Stimulated activated CD8-positive, alpha-beta memory T cell treated with anti-CD3 and anti-CD28 coated beads, Interleukin-7, amount 100 ng/mL, for 48 hours (primary cell): ENCODE results near the gene TMEM63A.
"Not testable (repeated sequence)": the region's sequence is repeated elsewhere in the genome, so short reads cannot be mapped to it uniquely, and the experiment has no call there.

ENCODE experiments used
- DNase-seq, 2 donors: peaks; one replicate each; pipeline ENCODE4 v3.0.0-alpha.2; 2020; ENCODE audit warnings: low read depth in 1 of 2; ENCODE audit errors: extremely low read depth in 1 of 2

TMEM63A gene

DNA sequence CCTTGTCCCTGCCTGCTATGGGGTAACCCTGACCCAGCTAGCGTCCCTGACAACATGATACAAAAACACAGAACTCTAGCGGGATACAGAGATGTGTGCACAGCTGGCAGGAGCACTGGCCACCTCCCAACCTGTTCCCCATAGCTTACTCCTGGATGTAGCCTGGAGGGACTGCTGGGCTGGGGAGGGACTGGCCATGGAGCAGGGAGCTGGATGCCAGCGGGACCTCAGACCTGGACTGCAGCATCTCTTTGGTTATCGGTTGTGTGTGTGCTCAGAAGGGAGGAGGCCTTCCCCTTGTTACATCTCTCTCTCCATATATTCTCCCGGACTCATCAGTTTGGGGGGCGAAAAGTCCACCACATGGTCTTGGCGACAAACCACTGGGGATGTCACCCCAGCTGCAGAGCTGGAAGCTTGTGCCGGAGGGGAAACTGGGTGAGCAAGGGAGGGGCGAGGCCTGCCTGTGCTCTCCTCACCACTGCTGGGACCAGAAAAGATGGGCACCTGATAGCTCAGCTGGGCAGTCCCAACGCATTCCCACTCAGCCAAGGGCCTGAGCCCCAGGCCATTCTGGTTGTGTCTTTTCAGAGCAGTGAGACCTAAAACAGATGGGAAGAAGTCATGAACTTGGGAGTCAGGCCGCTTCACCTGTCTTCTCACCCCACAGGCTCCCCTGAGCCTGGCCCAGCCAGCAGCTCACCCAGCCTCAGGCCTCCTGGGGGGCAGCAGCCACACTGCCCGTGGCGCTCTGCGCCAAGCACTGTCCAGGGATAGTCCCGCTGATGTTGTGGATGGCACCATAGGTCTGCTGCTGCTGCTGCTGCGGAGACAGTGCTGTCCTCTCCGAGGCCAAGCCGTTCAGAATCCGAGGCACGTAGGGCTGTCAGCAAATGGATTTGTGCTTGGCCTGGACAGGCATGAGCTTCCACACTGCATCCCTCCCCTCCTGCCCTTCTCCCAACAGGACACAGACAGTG lies 35.6 kb downstream of the TMEM63A start:
- DNase-seq, result no peak

DNA sequence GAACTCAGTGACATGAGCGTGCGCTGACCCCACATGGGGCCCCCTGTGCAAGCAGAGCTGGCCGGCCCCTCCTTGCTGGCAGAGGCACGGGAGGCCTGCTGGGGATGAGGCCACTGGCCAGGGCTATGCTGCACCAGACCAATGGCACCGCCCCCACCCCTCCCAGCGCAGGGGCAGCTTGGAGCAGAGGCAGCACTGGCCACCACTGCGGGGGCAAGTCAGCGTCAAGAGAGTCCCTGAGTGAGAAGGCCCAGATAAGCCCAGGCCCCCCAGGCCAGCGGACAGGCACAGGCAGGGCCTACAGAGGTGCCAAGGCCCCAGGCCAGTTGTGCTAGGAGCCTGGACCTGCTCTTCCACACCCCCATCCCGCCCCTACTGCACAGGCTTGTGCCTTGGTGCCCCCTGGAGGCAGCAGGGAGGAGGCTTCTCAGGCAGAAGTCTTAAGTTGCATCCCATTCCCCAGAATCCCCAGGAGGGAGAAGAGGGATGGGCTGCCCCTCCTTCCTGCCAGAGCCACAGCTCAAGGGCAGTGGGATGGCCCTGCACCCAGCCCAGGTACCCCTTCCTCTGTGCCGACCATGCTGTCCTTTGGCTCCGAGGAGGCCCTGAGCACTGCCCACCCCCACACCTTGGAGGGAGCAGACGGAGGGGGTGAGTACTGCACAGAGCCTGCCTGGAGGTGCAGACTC lies 36.5 kb downstream of the TMEM63A start:
- no peak for DNase-seq

DNA sequence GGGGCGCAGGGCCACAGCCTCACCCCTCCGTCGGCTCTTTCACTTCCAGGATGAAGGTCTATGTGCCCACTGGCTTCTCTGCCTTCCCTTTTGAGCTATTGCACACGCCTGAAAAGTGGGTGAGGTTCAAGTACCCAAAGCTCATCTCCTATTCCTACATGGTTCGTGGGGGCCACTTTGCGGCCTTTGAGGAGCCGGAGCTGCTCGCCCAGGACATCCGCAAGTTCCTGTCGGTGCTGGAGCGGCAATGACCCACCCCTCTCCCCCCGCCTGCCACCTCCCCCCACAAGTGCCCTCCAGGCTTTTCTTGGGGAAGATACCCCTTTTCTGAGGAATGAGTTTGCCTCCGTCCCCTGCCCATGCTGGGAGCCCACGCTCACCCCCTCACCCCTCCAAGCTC lies 37.1 kb downstream of the TMEM63A start:
- DNase-seq, result no peak

DNA sequence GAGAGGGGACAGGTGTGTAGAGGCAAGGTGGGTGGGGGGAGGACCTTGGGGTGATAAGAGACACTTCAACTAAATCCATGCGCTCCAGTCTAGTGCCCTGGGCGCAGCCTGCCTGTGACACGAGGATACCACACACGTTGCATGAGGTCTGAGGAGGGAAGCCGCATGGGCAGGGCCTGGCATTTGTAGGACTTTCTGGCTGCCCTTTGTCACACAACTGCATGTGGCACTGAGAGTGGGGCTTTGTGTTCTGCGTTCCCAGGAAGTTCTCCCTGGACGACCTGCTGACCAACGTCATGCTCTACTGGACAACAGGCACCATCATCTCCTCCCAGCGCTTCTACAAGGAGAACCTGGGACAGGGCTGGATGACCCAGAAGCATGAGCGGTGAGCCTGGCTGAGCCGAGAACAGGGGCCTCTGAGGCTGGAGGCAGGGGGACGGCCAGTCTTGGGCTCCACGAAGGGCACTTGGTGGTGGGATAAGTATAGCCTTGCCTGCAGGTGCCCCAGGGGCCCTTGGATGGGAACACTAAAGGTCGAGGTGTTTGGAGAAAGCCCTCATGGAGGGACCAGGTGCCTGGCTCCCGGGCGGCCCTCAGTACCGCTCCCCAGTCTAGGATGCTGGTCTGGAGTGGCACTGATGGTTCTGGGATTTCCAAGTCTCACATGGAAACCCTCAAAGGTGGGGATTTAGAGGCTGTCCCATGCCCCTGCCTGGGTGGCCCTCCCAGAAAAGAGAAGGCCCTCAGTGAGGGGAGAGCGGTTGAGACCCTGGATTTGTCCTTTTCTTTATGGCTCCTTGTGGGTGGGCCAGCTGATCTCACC lies 37.7 kb downstream of the TMEM63A start:
- DNase-seq, result no peak

DNA sequence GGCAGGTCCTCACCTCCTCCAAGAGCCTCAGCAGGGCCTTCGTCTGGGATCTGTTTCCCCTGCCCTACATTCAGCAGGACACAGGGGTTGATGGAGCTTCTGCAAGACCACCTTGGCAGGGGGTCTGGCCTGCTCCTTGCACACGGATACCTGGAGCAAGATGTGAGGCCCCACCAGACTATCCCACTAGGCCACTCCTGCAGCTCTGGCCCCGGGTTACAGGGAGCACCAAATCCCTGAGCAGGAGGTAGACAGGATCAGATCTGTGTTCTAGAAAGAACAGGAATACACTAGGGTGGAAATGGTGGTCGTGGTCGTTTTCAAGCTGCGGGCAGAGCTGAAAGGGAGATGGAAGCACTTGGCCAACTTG lies 38.8 kb downstream of the TMEM63A start:
- no peak for DNase-seq

DNA sequence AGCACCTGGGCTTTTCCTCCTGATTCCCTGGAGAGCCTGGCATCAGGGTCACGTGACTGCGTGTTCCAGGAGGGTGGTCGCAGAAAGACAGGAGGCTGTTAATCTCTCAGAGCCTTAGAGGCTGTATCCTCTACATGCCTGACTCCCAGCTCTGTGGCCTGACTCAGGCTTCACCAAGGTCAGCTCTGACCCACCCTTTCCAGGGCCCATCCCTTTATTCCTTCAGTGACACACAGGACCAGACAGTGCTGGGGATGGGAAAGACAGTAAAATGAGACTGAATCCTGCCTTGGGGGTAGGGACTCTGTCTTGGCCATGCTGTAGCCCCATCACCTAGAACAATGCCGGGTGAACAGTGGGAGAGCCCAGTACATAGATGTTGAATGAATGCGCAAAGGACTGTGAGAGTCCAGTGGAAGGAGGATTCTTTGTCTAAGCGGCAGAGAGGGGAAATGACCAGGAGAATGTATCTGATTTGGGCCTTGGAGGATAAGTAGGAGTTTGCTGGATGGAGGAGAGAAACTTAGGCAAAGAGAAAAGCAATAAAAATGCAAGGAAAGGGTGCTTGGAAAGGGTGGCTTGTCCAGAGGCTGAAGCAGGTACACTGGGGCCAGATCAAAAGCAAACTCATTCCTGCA lies 39.3 kb downstream of the TMEM63A start:
- DNase-seq, result no peak

DNA sequence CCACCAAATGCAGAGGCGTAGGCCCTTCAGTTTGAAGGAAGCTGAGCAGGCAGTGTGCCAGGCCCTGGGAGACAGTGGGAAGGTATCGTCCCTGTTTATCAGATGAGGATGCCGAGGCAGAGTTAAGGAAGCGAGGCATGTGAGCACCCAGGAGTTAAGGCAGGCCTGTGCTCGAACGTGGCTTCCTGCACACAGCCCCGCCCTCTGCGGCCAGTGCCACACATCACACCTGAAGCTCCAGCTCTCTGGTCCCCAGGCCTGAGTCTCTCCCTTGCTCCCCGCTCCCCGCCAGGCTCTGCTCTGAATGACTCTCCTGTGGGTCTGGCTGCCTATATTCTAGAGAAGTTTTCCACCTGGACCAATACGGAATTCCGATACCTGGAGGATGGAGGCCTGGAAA lies 40.1 kb downstream of the TMEM63A start:
- DNase-seq, result no peak

DNA sequence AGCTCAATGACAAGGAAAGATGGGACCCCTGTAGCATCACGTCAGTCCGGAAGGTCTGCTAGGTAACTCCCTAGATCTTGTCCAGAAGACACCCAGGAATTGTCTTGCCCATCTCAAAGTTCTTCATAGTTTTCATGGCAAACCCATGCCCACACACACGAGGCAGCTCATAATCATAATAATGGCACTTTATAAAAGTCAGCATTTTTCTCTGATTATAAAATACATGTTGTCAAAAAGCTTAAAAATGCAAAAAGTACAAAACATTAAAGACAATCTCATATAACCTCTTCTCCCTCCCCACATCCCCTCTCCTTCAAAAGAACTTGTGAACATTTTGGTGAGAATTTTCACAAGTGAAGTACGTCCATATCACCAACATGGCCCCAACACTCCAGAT lies 41.5 kb downstream of the TMEM63A start:
- DNase-seq, result no peak

DNA sequence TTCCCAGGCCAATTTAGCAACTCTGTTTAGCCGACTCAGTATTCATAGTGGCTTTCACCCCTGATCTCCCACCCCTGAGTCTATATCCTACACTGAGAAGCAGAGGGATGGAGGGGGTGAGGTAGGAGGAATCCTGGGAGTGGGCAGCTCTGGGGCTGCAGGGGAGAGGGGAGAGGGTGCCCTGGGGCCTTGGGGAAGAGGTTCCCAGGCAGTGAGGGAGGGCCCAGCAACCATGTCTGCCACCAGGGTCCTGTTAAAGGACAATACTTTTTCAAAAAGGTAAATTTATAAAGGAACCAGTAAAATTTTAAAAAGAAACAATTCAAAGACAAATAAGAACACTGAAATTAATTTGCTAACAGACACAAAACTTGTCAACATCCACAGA lies 42.0 kb downstream of the TMEM63A start:
- no peak for DNase-seq

DNA sequence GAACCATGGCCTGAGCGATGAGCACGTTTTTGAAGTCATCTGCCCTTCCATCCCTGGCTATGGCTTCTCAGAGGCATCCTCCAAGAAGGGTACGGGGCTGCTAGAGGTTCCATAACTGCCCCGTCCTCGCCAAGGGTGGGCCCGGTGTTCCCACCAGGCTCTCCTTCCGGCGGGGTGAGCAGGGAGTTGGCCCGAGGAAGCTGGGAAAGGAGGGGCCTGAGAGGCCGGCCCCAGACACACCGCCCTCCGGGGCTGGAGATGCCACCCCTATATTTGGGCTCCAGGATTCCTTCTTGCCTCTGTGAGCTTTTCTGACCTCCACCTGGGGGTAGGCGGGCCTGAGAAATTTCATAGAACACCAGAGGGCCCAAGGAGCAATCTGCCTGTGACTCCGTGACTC lies 43.4 kb downstream of the TMEM63A start:
- DNase-seq, result no peak

DNA sequence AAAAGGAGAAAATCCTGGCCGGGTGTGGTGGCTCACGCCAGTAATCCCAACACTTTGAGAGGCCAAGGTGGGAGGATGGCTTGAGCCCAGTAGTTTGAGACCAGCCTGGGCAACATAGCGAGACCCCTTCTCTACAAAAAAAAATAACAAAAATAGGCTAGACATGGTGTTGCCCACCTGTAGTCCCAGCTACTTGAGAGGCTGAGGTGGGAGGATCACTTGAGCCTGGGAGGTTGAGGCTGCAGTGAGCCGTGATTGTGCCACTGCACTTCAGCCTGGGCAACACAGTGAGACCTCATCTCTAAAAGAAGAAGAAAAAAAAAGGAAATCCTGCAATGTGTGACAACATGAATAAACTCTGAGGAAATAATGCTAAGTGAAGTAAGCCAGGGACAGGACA lies 45.9 kb downstream of the TMEM63A start:
- not testable (repeated sequence) for DNase-seq

DNA sequence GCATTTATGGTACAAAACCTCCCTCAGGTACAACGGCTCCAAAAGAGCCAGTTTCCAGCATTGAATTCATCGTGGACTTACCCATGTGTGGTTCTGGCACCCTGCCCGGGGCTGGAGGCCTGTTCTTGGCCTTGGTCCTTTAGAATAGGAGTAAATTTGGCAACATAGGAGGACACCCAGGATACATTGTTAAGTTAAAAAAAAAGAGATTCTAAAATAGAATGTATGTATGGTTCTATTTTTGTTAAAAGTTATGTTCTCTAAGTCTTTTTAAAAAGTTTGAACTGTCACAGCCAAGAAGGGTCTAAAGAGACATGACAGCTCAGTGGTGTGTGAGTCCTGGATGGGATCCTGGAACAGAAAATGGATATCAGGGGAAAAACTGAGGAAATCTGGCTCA lies 46.3 kb downstream of the TMEM63A start:
- DNase-seq, result no peak

DNA sequence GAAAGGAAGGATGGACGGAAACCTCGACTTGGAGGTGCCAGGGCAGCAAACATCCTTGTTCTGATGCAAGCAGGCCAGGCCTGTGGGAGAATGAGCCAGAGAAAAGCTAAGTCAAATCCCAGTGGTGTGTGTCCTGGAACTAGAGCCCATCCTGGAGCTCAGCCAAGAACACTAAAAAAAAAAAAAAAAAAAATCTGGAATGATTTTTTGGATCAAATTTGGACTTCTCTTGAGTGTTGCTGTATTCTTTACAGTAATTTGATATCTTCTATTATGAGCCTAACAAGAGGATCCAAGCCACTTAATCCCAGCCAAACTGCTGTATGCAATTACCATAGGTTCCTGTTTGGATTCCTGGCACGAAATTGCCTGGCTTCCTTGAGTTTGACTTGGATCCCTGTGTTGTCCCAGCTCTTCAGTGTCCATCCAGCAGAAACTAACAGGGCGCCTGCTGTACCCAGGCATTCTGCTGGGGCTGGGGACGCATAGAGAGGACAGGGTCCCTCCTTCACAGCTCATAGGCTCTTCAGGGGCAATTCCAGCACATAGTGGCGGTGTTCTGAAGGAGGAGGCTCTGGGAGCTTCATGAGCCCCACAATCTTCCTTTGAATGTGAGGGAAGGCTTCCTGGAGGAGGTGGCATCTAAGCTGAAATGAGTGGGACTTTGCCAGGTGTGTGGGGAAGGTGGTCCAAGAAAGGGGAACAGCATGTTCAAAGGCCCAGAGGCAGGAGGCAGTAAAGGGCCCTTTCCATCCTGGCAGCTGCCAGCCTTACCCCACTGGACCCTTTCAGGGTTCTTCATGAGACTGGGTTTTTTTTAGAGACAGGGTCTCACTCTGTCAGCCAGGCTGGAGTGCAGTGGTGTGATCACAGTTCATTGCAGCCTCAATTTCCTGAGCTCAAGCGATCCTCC lies 47.5 kb downstream of the TMEM63A start:
- DNase-seq, result no peak

DNA sequence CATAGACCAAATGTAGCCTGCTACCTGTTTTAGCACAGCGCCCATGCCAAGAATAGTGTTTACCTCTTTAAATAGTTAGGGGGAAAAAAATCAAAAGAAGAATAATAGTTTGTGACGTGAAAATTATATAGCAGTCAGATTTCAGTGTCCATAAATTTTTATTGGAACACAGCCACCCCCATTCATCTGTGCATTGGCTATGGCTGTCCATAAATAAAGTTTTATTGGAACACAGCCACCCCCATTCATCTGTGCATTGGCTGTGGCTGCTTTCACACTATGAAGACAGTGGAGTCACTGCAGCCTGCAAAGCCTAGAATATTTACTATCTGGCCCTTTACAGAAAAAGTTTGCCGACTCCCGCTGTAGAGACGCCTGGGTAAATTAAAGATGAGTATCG lies 51.3 kb downstream of the TMEM63A start:
- DNase-seq, result no peak

DNA sequence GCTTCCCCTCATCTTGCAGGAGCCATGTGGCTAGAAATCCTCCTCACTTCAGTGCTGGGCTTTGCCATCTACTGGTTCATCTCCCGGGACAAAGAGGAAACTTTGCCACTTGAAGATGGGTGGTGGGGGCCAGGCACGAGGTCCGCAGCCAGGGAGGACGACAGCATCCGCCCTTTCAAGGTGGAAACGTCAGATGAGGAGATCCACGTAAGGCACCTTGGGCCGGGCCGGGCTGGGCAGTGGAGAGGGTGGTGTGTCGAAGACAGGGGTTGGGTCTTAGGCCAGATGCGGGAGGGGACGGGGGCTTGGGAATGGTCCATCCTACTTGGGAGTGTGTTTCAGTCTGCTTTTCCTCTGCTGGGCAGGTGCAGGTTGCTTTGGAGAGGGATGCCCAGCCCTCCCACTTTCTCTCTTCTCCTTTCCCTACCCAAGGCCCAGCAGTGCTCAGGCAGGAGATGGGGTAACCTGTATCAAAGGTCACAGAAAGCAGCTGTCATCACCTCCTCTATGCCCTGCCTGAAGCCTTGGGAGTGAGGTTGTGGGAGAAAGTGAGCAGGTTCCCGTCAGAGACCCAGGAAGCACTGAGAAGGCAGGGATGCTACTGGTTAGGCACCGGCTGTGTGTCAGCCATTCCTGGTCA lies 53.4 kb downstream of the TMEM63A start:
- no peak for DNase-seq

DNA sequence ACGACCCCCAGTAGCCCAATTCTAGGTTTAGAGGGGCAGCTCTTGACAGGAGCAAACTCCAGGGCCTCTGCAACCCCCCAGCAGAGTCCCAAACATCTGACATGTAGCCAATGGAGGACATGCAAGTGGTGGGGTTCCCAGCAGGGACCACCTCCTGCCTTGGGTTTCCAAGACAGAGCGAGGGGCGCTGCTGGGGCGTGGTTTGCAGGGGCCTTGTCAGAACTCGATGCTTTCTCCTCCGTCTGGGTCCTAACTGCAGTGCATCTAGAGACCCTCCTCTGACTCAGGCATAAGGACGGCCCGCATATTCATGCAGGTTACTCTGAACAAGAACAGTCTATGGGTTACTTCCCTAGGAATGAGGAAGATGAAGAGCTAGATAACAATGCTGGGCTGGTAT lies 55.1 kb downstream of the TMEM63A start:
- DNase-seq, result no peak

DNA sequence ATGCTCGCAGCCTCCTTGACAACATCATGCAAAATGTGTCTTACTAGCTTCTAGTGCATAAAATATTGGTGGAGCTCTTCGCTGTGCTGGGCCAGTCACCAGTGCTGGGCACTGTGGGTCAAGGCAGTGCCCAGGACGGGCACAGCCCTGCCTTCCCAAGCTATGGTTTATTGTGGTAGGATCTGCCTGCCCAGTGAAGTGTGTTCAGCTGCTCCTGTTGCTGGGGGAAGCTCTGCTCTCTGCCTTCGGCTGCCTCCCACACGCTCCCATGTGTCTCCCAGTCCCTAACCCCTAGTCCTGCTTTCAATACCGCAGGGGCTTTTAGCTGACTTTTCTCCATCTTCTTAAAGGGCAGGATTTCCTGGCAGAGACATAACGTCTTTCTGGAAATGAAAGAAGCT lies 56.6 kb downstream of the TMEM63A start:
- no peak for DNase-seq

DNA sequence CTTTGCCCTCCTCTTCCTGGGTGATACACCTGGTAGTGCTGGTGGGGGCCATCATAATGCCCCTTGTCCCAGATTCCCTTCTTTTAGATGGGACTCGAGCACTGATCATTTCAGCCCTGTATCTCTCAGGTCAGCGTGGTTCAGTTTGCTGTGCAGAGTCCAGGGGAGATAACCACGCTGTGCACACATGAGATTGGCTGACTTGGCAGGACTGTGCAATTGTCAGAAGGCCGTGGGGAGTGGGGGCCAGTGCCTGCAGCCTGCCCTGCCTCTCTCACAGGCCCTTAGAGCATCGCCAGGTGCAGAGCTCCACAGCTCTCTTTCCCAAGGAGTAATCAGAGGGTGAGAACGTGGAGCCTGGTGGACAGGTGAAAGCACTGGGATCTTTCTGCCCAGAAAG lies 57.1 kb downstream of the TMEM63A start:
- DNase-seq, result no peak

DNA sequence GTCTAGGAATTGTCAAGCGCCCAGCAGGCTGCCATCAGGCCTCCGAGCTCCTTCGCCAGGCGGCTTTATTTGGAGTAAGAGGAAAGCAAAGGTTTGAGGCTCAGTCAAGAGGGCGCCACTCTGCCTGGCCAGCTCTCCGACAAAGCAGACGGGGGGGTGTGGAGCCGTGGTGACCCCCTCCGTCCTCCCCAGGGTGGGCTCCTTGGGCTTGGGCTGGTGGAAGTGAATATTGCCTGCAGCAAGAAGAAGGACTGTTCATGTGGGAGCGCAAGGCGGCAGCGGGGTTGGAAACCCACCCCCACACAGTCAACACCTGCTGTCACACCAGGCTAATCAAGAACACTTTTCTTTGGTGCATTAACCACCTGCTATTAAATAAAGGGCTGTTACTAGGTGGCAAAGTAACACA lies 57.6 kb downstream of the TMEM63A start:
- DNase-seq, result no peak
